Activated CD4-positive, alpha-beta T cell treated with anti-CD3 and anti-CD28 coated beads for 36 hours (primary cell): Measurements from ENCODE around the gene PTPRG. TPM values are rescaled to one million over a fixed set of nuclear protein-coding genes. Genes with fewer than 3 reads are reported as not detected.
A peak's percentile ranks its signal among the peaks of the same experiment; 100 is the strongest.

Source experiments
- ATAC-seq: fragments of 200-7000 bp; cut with Tn5 transposase; one replicate; pipeline ENCODE4 v1.10.0; 2021; ENCODE audit warnings: mild to moderate bottlenecking, moderate library complexity
- CTCF ChIA-PET: fragments of 350-600 bp; sonication (Branson Sonifier 250); formaldehyde crosslinking; loops from one replicate; lab custom pipeline; 2021; ENCODE audit warnings: antibody characterized with exemption; lab: Charles Lee
- POLR2A ChIA-PET: fragments of 350-600 bp; sonication (Branson Sonifier 250); formaldehyde crosslinking; loops from one replicate; lab custom pipeline; 2021; ENCODE audit warnings: antibody characterized with exemption, inconsistent platforms; lab: Charles Lee
- DNase-seq: peaks from one replicate; pipeline ENCODE4 v3.0.0-alpha.2; 2020
- H3K27ac Mint-ChIP-seq: one replicate; pipeline ENCODE4 v1.8.0; 2021; ENCODE audit warnings: mixed read lengths
- H3K27me3 Mint-ChIP-seq: one replicate; pipeline ENCODE4 v1.8.0; 2021; ENCODE audit warnings: mixed read lengths
- H3K36me3 Mint-ChIP-seq: one replicate; pipeline ENCODE4 v1.8.0; 2021; ENCODE audit warnings: low read depth, mixed read lengths
- H3K4me1 Mint-ChIP-seq: one replicate; pipeline ENCODE4 v1.8.0; 2021; ENCODE audit warnings: mixed read lengths
- H3K4me3 Mint-ChIP-seq: one replicate; pipeline ENCODE4 v1.8.0; 2021; ENCODE audit warnings: mild to moderate bottlenecking, moderate library complexity, mixed read lengths
- H3K9me3 Mint-ChIP-seq: one replicate; pipeline ENCODE4 v1.8.0; 2021; ENCODE audit warnings: low read depth, mixed read lengths
- intact Hi-C, 2 experiments: fragments of 100-400 bp; cut with DNase I in 1 of 2; cut with micrococcal nuclease in 1 of 2; formaldehyde crosslinking; loops; one replicate each; pipeline versions ENCODE4 v1.14.2 to v1.15.1; 2022 to 2024; cut with DNase I, micrococcal nuclease
- total RNA-seq, 2 experiments: library from RNA; stranded (reverse); gene quantifications; one replicate each; pipeline ENCODE4 v1.2.3, GENCODE V29; 2021

PTPRG gene
- total RNA-seq, 2 experiments from 2014 or later: 0.32 to 0.33 TPM

DNA sequence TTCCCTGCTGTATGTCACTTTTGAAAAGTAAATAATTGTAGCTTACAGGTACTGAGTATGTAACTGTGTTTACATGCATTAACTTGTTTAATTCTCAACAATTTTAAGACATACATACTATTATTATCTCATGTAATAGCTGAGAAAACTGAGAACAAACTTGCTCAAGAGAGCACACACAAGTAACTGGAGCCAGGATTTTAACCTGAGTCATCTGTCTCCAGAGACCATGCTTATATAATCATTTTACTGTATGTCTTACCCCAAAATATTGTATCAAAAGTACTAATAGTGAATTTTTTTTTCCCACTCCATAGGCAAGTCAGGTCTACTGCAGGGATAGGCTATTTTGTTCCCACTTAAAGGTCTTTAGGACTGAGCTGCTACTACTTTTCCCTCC is 716.6 kb downstream of the PTPRG start:
- Mint-ChIP-seq H3K4me3 (no peak overlapping the region), H3K27ac (no peak overlapping the region), H3K4me1 (no peaks in the 10 kb centered on the region), H3K36me3 (no peaks in the 10 kb centered on the region), H3K27me3 (peaks cover 2% of the 10 kb centered on the region), H3K9me3 (no peaks in the 10 kb centered on the region)
- no peak for ATAC-seq
- ChIA-PET POLR2A (no interaction called here), CTCF (no interaction called here)
- intact Hi-C loops: no loop called here
- DNase-seq: no peak

DNA sequence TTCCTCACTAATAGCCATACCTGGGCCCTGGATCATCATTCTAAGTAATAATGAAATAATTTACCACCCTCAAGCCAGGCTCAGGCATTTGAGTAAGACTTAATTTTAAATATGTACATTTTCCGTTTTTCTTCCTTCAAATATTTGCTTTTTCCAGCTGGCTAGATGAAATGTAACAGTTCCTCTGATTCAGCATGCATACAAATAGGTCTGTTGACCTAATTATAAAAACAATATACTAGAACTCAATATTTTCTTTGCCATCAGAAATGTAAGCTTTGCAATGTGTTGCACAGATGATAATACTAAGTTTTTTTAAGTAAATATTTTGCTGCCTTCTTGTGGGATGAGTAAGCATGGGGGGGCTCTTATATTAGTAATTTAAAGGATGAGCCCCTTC is 720.4 kb downstream of the PTPRG start:
- ChIA-PET CTCF (interaction anchor here (0.5 to 0.6 kb wide), 2 partner anchors 1046 to 1534 kb away, joined by 3 to 5 read pairs; no protein-coding TSS in a partner anchor), POLR2A (no interaction called here)
- H3K9me3 Mint-ChIP-seq: no peaks in the 10 kb centered on the region
- H3K27me3 Mint-ChIP-seq: peaks cover 2% of the 10 kb centered on the region
- no peak overlapping the region for H3K4me3 Mint-ChIP-seq
- intact Hi-C loops: no loop called here
- H3K4me1 Mint-ChIP-seq: no peaks in the 10 kb centered on the region
- no peak for DNase-seq
- no peak overlapping the region for H3K27ac Mint-ChIP-seq
- H3K36me3 Mint-ChIP-seq: no peaks in the 10 kb centered on the region
- no peak for ATAC-seq

DNA sequence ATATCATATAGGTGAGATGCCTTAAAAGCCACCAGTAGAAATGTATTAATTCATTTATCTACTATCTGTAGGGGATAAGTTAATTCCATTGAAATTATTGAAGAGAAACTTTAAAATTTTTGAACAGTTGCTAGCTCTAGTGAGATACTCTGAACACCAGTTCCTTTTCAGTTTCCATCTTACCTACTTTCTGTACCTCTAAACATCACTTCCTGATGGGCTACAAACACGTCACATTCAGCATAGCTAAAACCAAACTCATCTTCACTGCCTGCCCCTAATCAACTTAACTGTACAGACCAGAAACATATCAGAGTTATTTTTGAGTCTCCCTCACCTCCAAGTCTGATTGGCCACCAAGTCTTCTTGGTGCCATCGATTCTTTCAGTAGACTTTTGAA is 723.1 kb downstream of the PTPRG start:
- H3K36me3 Mint-ChIP-seq: no peaks in the 10 kb centered on the region
- H3K4me3 Mint-ChIP-seq: no peak overlapping the region
- DNase-seq: no peak
- ChIA-PET POLR2A (no interaction called here), CTCF (no interaction called here)
- H3K27me3 Mint-ChIP-seq: no peaks in the 10 kb centered on the region
- intact Hi-C loops: no loop called here
- no peak for ATAC-seq
- H3K4me1 Mint-ChIP-seq: no peaks in the 10 kb centered on the region
- H3K27ac Mint-ChIP-seq: no peak overlapping the region
- no peaks in the 10 kb centered on the region for H3K9me3 Mint-ChIP-seq

DNA sequence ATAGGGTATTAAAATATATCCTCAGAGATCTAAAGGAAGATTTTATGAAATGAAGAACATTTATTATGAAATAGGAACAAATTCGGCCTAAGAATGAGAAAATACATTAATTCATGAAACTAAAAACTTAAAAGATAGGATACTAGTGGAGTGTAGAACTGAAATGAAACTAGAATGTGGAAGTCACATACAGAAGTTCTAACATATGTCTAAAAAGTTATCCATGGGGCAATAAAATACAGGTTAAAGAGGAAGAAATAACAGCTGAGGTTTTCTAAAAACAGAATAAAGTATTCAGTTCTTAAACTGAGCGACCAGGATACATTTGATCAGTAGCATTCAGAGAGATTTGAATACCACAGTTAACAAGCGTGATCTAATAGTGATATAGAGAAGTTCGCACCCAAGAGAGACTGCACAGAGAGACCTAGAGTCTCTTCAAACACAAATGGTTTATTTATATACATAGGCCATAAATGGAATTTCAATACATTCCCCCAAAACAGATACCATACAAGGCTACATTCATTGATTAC is 726.1 kb downstream of the PTPRG start:
- ATAC-seq: no peak
- H3K4me1 Mint-ChIP-seq: no peaks in the 10 kb centered on the region
- POLR2A ChIA-PET: no interaction called here
- DNase-seq: no peak
- CTCF ChIA-PET: no interaction called here
- H3K27me3 Mint-ChIP-seq: no peaks in the 10 kb centered on the region
- no peaks in the 10 kb centered on the region for H3K9me3 Mint-ChIP-seq
- H3K4me3 Mint-ChIP-seq: no peak overlapping the region
- H3K27ac Mint-ChIP-seq: no peak overlapping the region
- no peaks in the 10 kb centered on the region for H3K36me3 Mint-ChIP-seq
- intact Hi-C loops: no loop called here

DNA sequence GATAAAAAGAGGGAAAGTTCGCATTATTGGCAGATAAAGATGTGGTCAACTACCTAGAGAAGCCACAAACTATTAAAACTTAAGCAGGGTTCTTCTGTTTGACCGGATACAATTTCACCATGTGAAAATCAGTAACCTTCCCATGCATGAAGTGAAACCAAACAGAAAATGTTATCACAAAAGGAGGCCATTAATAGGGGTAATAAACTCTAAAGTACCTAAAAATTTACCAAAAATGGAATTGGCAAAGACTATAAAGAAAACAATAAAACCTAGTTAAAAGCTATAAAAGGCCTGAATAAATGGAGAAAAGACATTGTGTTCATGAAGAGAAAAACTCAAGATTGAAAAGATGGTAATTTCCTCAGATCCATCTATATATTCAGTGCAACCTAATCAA is 728.6 kb downstream of the PTPRG start:
- Mint-ChIP-seq H3K9me3 (no peaks in the 10 kb centered on the region), H3K4me3 (no peak overlapping the region), H3K27me3 (no peaks in the 10 kb centered on the region), H3K27ac (no peak overlapping the region), H3K4me1 (no peaks in the 10 kb centered on the region), H3K36me3 (no peaks in the 10 kb centered on the region)
- ATAC-seq (no peak), DNase-seq (no peak)
- ChIA-PET POLR2A (interaction anchor here (0.7 kb wide), 1 partner anchor 374 kb away, joined by 8 read pairs; no protein-coding TSS in a partner anchor), CTCF (no interaction called here)
- intact Hi-C loops: no loop called here

DNA sequence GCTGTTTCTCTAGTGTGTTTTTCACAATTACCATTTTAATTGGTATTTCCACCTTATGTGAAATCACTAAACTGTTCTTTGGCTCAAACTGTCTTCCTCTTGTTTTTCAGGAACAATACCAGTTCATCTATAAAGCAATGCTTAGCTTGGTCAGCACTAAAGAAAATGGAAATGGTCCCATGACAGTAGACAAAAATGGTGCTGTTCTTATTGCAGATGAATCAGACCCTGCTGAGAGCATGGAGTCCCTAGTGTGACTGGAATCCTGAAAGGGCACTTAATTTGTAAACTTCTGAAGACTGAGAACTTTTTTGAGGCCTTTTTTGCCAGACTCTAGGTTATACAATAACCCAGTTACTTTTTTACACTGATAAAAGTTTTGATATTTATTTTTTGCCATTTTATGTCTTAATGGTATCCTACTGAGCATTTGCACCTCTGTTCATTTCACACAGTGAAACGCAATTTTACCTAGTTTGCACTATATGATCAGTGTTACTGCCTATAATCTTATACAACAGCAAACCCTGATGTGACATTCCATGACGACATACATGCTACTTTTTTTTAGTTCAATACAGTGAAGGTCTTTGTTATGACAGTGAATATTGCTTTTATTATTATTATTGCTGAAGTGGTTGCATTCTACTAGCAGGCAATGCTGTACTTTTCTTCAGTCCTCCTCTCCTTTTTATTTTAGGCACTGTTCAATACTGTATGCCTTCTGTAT is 731.8 kb downstream of the PTPRG start:
- intact Hi-C loops: no loop called here
- ATAC-seq (no peak), DNase-seq (no peak)
- no peak overlapping the region for H3K27ac Mint-ChIP-seq
- no peaks in the 10 kb centered on the region for H3K36me3 Mint-ChIP-seq
- ChIA-PET POLR2A (no interaction called here), CTCF (no interaction called here)
- peaks cover 3% of the 10 kb centered on the region for H3K27me3 Mint-ChIP-seq
- H3K4me3 Mint-ChIP-seq: no peak overlapping the region
- no peaks in the 10 kb centered on the region for H3K9me3 Mint-ChIP-seq
- H3K4me1 Mint-ChIP-seq: no peaks in the 10 kb centered on the region

DNA sequence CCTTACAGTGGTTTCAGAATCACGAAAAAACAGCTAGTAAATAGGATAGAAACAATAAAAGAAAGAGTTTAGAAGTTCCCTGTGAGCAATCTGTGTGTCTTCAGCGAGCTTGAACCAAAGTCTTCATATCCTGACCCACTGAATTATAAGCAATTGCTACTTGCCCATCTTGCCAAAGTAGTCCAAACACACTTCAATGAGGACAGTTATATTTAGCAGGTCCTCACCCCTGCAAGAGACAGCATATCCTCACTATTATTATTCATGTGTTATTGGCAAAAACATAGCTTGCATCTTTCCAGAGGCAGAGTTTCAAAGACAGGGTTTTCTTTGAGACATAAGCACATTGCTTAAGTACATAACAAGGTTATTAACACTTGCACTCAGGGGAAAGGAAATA is 734.2 kb downstream of the PTPRG start:
- DNase-seq (no peak), ATAC-seq (no peak)
- Mint-ChIP-seq H3K27ac (no peak overlapping the region), H3K4me3 (no peak overlapping the region), H3K27me3 (peaks cover 6% of the 10 kb centered on the region), H3K9me3 (no peaks in the 10 kb centered on the region), H3K4me1 (no peaks in the 10 kb centered on the region), H3K36me3 (no peaks in the 10 kb centered on the region)
- ChIA-PET CTCF (interaction anchor here (1.2 kb wide), 1 partner anchor 23 kb away, joined by 3 read pairs; no protein-coding TSS in a partner anchor), POLR2A (no interaction called here)
- intact Hi-C loops: no loop called here

DNA sequence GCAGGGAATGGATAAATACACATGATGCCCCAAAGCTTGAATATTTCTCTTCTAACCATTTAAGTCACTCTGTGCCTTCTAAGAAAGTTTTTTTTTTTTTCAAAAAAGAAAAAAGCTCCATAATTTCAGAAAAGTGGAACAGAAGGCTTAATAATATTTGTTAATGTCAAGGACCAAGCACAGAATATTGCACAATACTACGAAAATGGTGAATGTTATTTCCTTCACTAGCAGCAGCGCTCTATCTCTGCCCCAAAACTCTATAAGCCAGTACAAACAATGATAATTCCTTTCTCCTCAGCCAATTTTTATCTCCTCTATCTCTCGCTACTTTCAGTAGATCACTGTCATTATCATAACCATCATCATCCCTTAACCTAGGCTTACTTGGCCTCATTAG is 739.2 kb downstream of the PTPRG start:
- peaks cover 17% of the 10 kb centered on the region for H3K27me3 Mint-ChIP-seq
- no peaks in the 10 kb centered on the region for H3K36me3 Mint-ChIP-seq
- no peak for DNase-seq
- ATAC-seq: no peak
- CTCF ChIA-PET: interaction anchor here (0.9 kb wide), 1 partner anchor 12 kb away, joined by 3 read pairs; no protein-coding TSS in a partner anchor
- H3K4me1 Mint-ChIP-seq: no peaks in the 10 kb centered on the region
- no peak overlapping the region for H3K4me3 Mint-ChIP-seq
- intact Hi-C loops: no loop called here
- peaks cover 14% of the 10 kb centered on the region for H3K9me3 Mint-ChIP-seq
- POLR2A ChIA-PET: no interaction called here
- H3K27ac Mint-ChIP-seq: no peak overlapping the region

DNA sequence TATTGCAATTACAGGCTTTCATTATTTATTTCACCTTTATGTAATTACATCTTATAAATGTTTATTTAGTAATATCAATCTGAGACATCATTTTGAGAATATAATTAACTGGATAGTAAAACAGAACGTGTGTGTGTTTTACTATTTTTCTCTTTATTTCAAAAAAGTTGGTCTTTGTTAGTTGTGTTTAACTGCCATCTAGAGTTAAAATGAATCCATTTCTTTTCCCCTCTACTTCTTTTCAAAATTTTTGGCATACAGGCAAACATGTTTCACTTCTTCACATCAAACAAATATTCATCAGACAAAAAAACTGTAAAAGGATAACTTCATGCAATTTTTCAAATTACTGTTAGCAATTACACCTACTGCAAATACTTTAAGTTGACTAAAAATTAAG is 750.8 kb downstream of the PTPRG start:
- Mint-ChIP-seq H3K4me3 (no peak overlapping the region), H3K27ac (no peak overlapping the region), H3K4me1 (no peaks in the 10 kb centered on the region), H3K27me3 (peaks cover 17% of the 10 kb centered on the region), H3K9me3 (no peaks in the 10 kb centered on the region), H3K36me3 (no peaks in the 10 kb centered on the region)
- CTCF ChIA-PET: no interaction called here
- DNase-seq (no peak), ATAC-seq (no peak)
- POLR2A ChIA-PET: no interaction called here
- intact Hi-C loops: loop anchor here in 1 of 2 experiments (10.0 kb wide), 1 partner anchor 1603 kb away; the partner anchor contains the start of gene SCAANT1

DNA sequence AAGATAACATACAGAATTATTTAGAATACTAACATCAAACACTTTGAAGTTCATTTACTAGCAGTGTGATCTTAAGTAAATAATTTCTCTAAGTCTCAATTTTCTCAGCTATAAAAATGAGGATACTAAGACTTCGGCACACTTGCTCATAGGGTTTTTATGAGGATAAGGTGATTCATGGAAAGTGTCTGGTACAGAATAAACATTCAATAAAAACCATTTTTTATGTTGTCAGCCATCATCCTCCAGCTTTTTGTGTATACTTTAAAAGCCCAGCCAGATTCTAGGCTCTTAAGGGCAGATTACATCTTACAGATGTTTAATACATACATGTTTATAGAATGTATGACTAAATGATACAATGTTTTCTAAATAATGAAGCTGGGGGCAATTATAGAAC is 755.2 kb downstream of the PTPRG start:
- intact Hi-C loops: loop anchor here in 1 of 2 experiments (10.0 kb wide), 1 partner anchor 1598 kb away; the partner anchor contains the start of gene SCAANT1
- H3K27ac Mint-ChIP-seq: no peak overlapping the region
- H3K4me3 Mint-ChIP-seq: no peak overlapping the region
- DNase-seq (no peak), ATAC-seq (no peak)
- H3K36me3 Mint-ChIP-seq: peaks cover 10% of the 10 kb centered on the region
- H3K9me3 Mint-ChIP-seq: peaks cover 10% of the 10 kb centered on the region
- POLR2A ChIA-PET: no interaction called here
- peaks cover 11% of the 10 kb centered on the region for H3K4me1 Mint-ChIP-seq
- CTCF ChIA-PET: no interaction called here
- H3K27me3 Mint-ChIP-seq: peaks cover 34% of the 10 kb centered on the region

DNA sequence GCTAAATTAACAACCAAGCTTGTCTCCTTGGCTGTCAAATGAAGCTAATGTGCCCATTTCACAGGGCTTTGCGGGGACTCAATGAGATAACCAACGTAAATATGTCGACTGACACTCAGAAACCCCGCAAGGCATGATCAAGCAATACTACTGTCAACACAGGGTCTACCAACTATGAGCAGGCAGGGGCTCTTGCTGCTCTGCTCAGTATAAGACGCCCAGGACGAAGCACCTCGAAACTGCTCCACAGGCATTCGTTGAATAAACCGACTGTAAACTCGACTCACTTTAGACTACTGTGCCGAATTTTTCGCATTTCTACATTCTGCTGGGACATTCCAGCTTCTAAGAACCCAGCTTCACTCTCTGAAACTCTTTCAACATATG is 757.0 kb downstream of the PTPRG start:
- peak; percentile 12 for ATAC-seq
- H3K27me3 Mint-ChIP-seq: peaks cover 34% of the 10 kb centered on the region
- peak overlapping the region; percentile 84 for H3K4me3 Mint-ChIP-seq
- ChIA-PET CTCF (interaction anchor here (1.0 kb wide), 1 partner anchor 22 kb away, joined by 3 read pairs; no protein-coding TSS in a partner anchor), POLR2A (no interaction called here)
- H3K4me1 Mint-ChIP-seq: peaks cover 11% of the 10 kb centered on the region
- H3K9me3 Mint-ChIP-seq: peaks cover 10% of the 10 kb centered on the region
- no peak for DNase-seq
- H3K27ac Mint-ChIP-seq: peak overlapping the region; percentile 100
- H3K36me3 Mint-ChIP-seq: peaks cover 10% of the 10 kb centered on the region
- intact Hi-C loops: loop anchor here in 1 of 2 experiments (10.0 kb wide), 1 partner anchor 1596 kb away; the partner anchor contains the start of gene SCAANT1
